GM12878 (cell line): ENCODE data around the gene STRA6. TPM values are rescaled to one million over a fixed set of nuclear protein-coding genes. Genes with fewer than 3 reads are reported as not detected.

ENCODE experiments used
- ATAC-seq: fragments of 200-7000 bp; cut with Tn5 transposase; 3 replicates; pipeline ENCODE4 v1.9.1; 2020; ENCODE audit warnings: mild to moderate bottlenecking, moderate library complexity
- BruUV-seq: library from RNA; stranded (reverse); fragments of 400-500 nt; replicated peaks from 2 replicates; lab custom pipeline; 2021; lab: Mats Ljungman, UMichigan
- CTCF ChIA-PET: fragments of 300-600 bp; sonication (Branson Sonifier 250); formaldehyde crosslinking; extraction: SDS; loops from one replicate; lab custom pipeline; 2021; ENCODE audit warnings: inconsistent platforms; lab: Yijun Ruan, JAX
- POLR2A ChIA-PET: fragments of 350-600 bp; formaldehyde crosslinking; extraction: SDS; loops from one replicate; lab custom pipeline; 2021; ENCODE audit warnings: inconsistent platforms; lab: Charles Lee
- RAD21 ChIA-PET: fragments of 300-600 bp; sonication (Branson Sonifier 250); formaldehyde crosslinking; loops from one replicate; lab custom pipeline; 2023; ENCODE audit warnings: antibody characterized with exemption; ENCODE audit not compliant: unreplicated experiment; lab: Charles Lee
- SMC1A ChIA-PET: fragments of 300-600 bp; sonication (Branson Sonifier 250); formaldehyde crosslinking; loops from one replicate; lab custom pipeline; 2023; ENCODE audit not compliant: unreplicated experiment, uncharacterized antibody; lab: Charles Lee
- DNase-seq: peaks from one replicate; pipeline ENCODE4 v3.0.0-alpha.2; 2011; ENCODE audit warnings: low read depth, low spot score
- FAIRE-seq: peaks from 3 replicates; lab custom pipeline; 2011; peaks lifted over from hg19 to GRCh38; lab: Jason Lieb, UNC
- H2AFZ ChIP-seq: 2 replicates; pipeline ENCODE4 v1.6.0; 2011; ENCODE audit warnings: low read depth, low read length, control low read depth; ENCODE audit not compliant: control insufficient read depth
- H3K27ac ChIP-seq: 2 replicates; pipeline ENCODE4 v1.5.1; 2011; ENCODE audit warnings: control low read depth; ENCODE audit not compliant: control insufficient read depth, insufficient read depth
- H3K27me3 ChIP-seq, 2 experiments: replicated peaks in 1 of 2; 2 replicates each; pipeline versions ENCODE4 v1.6.0 to v1.6.1; 2011; ENCODE audit warnings: low read length in 1 of 2; ENCODE audit not compliant: control insufficient read depth in 2 of 2, insufficient read depth in 2 of 2
- H3K36me3 ChIP-seq, 2 experiments: 2 replicates each; pipeline ENCODE4 v1.5.1; 2011; ENCODE audit warnings: low read length in 1 of 2; ENCODE audit not compliant: control insufficient read depth in 2 of 2, insufficient read depth in 2 of 2
- H3K4me1 ChIP-seq: 2 replicates; pipeline ENCODE4 v1.6.1; 2011; ENCODE audit warnings: mild to moderate bottlenecking, low read length, moderate library complexity, mixed read lengths; ENCODE audit not compliant: control insufficient read depth, insufficient read depth
- H3K4me2 ChIP-seq: 2 replicates; pipeline ENCODE4 v1.6.0; 2011; ENCODE audit warnings: control low read depth; ENCODE audit not compliant: control insufficient read depth, insufficient read depth
- H3K4me3 ChIP-seq: fragments of 200-600 bp; sonication (generic); 2 replicates; pipeline ENCODE4 v1.5.1; 2016
- H3K79me2 ChIP-seq: 2 replicates; pipeline ENCODE4 v1.6.0; 2011; ENCODE audit warnings: low read length; ENCODE audit not compliant: control insufficient read depth, insufficient read depth
- H3K9ac ChIP-seq: 2 replicates; pipeline ENCODE4 v1.8.0; 2011; ENCODE audit warnings: low read length, control low read depth, mixed read lengths; ENCODE audit not compliant: control insufficient read depth, insufficient read depth
- H3K9me3 ChIP-seq: replicated peaks from 3 replicates; pipeline ENCODE4 v1.5.1; 2011; ENCODE audit warnings: mild to moderate bottlenecking, low read length; ENCODE audit not compliant: control insufficient read depth, insufficient read depth
- H4K20me1 ChIP-seq: 2 replicates; pipeline ENCODE4 v1.6.0; 2011; ENCODE audit not compliant: control insufficient read depth, insufficient read depth
- FOXM1 ChIP-seq: IDR thresholded peaks from 2 replicates; pipeline ENCODE4 v1.6.1; 2012; ENCODE audit warnings: low read depth, mild to moderate bottlenecking, inconsistent platforms, low read length, moderate library complexity
- IKZF2 ChIP-seq, 2 experiments: fragments of 450-650 bp; IDR thresholded peaks; 2 replicates each; pipeline ENCODE4 v1.6.1; 2017; ENCODE audit warnings: mild to moderate bottlenecking in 2 of 2, moderate library complexity in 2 of 2
- NFIC ChIP-seq: IDR thresholded peaks from 2 replicates; pipeline ENCODE4 v1.6.1; 2012; ENCODE audit warnings: low read depth, mild to moderate bottlenecking, inconsistent platforms, low read length, moderate library complexity
- RBBP5 ChIP-seq: fragments of 200-600 bp; sonication (generic); conservative IDR thresholded peaks from 2 replicates; pipeline ENCODE4 v1.6.1; 2016
- WGBS: methylation state at CpG from one replicate; pipeline ENCODE4 v1.1.6; 2016; ENCODE audit warnings: low lambda C conversion rate; ENCODE audit not compliant: insufficient replicate concordance, insufficient coverage; ENCODE audit errors: missing lambda C conversion rate; 5-methylcytosine and 5-hydroxymethylcytosine counted together
- in situ Hi-C: fragments of 300-500 bp; cut with MboI; formaldehyde crosslinking; loops from 9 replicates; pipeline ENCODE4 v1.14.3; 2018; ENCODE audit warnings: mixed read lengths
- intact Hi-C: fragments of 100-400 bp; cut with micrococcal nuclease; formaldehyde crosslinking; loops from one replicate; pipeline ENCODE4 v1.14.2; 2022; ENCODE audit not compliant: unreplicated experiment
- polyA plus RNA-seq, 11 experiments: library from polyadenylated mRNA; depleted of rRNA in 4 of 11; unstranded in 6 of 11; stranded (reverse) in 5 of 11; fragments of >200 nt; fragmentation: Nextera tagmentation in 4 of 11; fragmentation: Illumina TruSeq in 1 of 11; extraction: Ambion mirVana in 4 of 11; extraction: Trizol in 1 of 11; gene quantifications; 1 replicate in 1 of 11; 2 replicates in 10 of 11; pipeline versions ENCODE4 v1.2.1 to v1.2.3, GENCODE V29; 2011 to 2016; ENCODE audit warnings: inconsistent platforms in 2 of 11, missing spikeins in 2 of 11, low read depth in 1 of 11
- total RNA-seq, 4 experiments: library from RNA; depleted of rRNA in 3 of 4; stranded (reverse); fragments of >200 nt in 3 of 4; fragmentation: Illumina TruSeq in 1 of 4; extraction: Trizol in 1 of 4; gene quantifications; 2 replicates each; pipeline versions ENCODE4 v1.2.1 to v1.2.3, GENCODE V29; 2013 to 2021
- TF ChIP-seq, protein P1 (sequence below): IDR thresholded peaks from 2 replicates; pipeline ENCODE4 v1.6.1; 2012; ENCODE audit warnings: improper control_type of control experiment, low read depth, low read length; ENCODE audit not compliant: insufficient replicate concordance
- TF ChIP-seq, protein P2 (sequence below): fragments of 450-650 bp; IDR thresholded peaks from 2 replicates; pipeline ENCODE4 v1.6.1; 2017; ENCODE audit warnings: mild to moderate bottlenecking, low read depth, inconsistent platforms; ENCODE audit not compliant: poor library complexity, severe bottlenecking
- TF ChIP-seq, protein P3 (sequence below): fragments of 450-650 bp; IDR thresholded peaks from 2 replicates; pipeline ENCODE4 v1.6.1; 2016; ENCODE audit warnings: mild to moderate bottlenecking, moderate library complexity, borderline replicate concordance
- TF ChIP-seq, protein P4 (sequence below): fragments of 450-650 bp; formaldehyde crosslinking; IDR thresholded peaks from 2 replicates; pipeline ENCODE4 v1.4.0; 2022; ENCODE audit warnings: mild to moderate bottlenecking, moderate library complexity

STRA6 gene
- total and polyA plus RNA-seq, 10 of the 15 experiments (the other 5 are each of a cell fraction or from before 2014, with no cell fraction given) = 0.31 to 10.8 (median 5.8) TPM

DNA sequence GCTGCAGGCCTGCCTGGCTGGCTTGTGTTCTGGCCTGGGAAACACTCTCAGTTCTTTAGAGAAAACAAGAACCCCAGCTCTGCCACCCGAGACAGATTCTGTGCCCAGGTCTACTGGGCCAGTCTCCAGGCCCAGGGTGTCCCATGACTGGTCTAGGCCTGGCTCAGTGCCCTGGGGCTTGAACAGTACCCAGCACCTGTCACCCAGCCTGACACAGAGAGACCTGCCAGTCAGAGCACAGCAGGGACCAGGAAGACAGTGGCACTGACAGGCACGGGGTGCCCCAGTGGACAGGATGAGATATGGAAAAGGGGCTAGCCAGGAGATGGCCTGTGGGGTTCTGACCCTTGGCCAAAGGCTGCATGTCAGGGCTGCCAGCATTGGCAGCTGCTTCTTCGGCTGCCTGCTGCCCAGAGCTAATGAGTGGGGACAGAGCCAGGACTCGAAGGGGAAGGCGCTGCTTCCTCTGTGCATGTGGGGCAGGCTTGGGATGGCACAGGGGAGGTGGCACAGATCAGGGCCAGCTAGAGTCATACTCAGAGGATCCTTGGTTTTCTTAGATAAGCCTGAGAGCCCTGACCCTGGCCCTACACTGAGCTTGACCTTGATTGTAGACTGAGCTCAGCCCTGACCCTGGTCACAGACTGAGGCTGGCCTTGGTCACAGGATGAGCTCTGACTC lies 48.7 kb upstream of the STRA6 start:
- ATAC-seq (no peak), FAIRE-seq (no peak), DNase-seq (no peak)
- in situ Hi-C loops (no loop called here), intact Hi-C loops (no loop called here)
- H3K27me3 ChIP-seq = no peaks in the 10 kb centered on the region
- H3K4me3 ChIP-seq = no peak overlapping the region
- no peaks in the 10 kb centered on the region for H4K20me1 ChIP-seq
- ChIA-PET RAD21 (no interaction called here), CTCF (no interaction called here), SMC1A (no interaction called here), POLR2A (no interaction called here)
- no peaks in the 10 kb centered on the region for H3K36me3 ChIP-seq
- no peaks in the 10 kb centered on the region for H3K79me2 ChIP-seq
- H2AFZ ChIP-seq = no peak overlapping the region
- H3K9ac ChIP-seq = no peak overlapping the region
- no peak overlapping the region for H3K4me2 ChIP-seq
- WGBS = 52% methylated on average over 5 of the region's 5 CpGs
- no peaks in the 10 kb centered on the region for H3K9me3 ChIP-seq
- no peaks in the 10 kb centered on the region for H3K4me1 ChIP-seq
- BruUV-seq = no TSS peak
- H3K27ac ChIP-seq = no peak overlapping the region
- TF ChIP-seq, protein P1, sequence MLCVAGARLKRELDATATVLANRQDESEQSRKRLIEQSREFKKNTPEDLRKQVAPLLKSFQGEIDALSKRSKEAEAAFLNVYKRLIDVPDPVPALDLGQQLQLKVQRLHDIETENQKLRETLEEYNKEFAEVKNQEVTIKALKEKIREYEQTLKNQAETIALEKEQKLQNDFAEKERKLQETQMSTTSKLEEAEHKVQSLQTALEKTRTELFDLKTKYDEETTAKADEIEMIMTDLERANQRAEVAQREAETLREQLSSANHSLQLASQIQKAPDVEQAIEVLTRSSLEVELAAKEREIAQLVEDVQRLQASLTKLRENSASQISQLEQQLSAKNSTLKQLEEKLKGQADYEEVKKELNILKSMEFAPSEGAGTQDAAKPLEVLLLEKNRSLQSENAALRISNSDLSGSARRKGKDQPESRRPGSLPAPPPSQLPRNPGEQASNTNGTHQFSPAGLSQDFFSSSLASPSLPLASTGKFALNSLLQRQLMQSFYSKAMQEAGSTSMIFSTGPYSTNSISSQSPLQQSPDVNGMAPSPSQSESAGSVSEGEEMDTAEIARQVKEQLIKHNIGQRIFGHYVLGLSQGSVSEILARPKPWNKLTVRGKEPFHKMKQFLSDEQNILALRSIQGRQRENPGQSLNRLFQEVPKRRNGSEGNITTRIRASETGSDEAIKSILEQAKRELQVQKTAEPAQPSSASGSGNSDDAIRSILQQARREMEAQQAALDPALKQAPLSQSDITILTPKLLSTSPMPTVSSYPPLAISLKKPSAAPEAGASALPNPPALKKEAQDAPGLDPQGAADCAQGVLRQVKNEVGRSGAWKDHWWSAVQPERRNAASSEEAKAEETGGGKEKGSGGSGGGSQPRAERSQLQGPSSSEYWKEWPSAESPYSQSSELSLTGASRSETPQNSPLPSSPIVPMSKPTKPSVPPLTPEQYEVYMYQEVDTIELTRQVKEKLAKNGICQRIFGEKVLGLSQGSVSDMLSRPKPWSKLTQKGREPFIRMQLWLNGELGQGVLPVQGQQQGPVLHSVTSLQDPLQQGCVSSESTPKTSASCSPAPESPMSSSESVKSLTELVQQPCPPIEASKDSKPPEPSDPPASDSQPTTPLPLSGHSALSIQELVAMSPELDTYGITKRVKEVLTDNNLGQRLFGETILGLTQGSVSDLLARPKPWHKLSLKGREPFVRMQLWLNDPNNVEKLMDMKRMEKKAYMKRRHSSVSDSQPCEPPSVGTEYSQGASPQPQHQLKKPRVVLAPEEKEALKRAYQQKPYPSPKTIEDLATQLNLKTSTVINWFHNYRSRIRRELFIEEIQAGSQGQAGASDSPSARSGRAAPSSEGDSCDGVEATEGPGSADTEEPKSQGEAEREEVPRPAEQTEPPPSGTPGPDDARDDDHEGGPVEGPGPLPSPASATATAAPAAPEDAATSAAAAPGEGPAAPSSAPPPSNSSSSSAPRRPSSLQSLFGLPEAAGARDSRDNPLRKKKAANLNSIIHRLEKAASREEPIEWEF = no peak
- TF ChIP-seq, protein P2, sequence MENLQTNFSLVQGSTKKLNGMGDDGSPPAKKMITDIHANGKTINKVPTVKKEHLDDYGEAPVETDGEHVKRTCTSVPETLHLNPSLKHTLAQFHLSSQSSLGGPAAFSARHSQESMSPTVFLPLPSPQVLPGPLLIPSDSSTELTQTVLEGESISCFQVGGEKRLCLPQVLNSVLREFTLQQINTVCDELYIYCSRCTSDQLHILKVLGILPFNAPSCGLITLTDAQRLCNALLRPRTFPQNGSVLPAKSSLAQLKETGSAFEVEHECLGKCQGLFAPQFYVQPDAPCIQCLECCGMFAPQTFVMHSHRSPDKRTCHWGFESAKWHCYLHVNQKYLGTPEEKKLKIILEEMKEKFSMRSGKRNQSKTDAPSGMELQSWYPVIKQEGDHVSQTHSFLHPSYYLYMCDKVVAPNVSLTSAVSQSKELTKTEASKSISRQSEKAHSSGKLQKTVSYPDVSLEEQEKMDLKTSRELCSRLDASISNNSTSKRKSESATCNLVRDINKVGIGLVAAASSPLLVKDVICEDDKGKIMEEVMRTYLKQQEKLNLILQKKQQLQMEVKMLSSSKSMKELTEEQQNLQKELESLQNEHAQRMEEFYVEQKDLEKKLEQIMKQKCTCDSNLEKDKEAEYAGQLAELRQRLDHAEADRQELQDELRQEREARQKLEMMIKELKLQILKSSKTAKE = no peak
- TF ChIP-seq, protein P3, sequence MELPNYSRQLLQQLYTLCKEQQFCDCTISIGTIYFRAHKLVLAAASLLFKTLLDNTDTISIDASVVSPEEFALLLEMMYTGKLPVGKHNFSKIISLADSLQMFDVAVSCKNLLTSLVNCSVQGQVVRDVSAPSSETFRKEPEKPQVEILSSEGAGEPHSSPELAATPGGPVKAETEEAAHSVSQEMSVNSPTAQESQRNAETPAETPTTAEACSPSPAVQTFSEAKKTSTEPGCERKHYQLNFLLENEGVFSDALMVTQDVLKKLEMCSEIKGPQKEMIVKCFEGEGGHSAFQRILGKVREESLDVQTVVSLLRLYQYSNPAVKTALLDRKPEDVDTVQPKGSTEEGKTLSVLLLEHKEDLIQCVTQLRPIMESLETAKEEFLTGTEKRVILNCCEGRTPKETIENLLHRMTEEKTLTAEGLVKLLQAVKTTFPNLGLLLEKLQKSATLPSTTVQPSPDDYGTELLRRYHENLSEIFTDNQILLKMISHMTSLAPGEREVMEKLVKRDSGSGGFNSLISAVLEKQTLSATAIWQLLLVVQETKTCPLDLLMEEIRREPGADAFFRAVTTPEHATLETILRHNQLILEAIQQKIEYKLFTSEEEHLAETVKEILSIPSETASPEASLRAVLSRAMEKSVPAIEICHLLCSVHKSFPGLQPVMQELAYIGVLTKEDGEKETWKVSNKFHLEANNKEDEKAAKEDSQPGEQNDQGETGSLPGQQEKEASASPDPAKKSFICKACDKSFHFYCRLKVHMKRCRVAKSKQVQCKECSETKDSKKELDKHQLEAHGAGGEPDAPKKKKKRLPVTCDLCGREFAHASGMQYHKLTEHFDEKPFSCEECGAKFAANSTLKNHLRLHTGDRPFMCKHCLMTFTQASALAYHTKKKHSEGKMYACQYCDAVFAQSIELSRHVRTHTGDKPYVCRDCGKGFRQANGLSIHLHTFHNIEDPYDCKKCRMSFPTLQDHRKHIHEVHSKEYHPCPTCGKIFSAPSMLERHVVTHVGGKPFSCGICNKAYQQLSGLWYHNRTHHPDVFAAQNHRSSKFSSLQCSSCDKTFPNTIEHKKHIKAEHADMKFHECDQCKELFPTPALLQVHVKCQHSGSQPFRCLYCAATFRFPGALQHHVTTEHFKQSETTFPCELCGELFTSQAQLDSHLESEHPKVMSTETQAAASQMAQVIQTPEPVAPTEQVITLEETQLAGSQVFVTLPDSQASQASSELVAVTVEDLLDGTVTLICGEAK = no peak
- TF ChIP-seq, protein P4, sequence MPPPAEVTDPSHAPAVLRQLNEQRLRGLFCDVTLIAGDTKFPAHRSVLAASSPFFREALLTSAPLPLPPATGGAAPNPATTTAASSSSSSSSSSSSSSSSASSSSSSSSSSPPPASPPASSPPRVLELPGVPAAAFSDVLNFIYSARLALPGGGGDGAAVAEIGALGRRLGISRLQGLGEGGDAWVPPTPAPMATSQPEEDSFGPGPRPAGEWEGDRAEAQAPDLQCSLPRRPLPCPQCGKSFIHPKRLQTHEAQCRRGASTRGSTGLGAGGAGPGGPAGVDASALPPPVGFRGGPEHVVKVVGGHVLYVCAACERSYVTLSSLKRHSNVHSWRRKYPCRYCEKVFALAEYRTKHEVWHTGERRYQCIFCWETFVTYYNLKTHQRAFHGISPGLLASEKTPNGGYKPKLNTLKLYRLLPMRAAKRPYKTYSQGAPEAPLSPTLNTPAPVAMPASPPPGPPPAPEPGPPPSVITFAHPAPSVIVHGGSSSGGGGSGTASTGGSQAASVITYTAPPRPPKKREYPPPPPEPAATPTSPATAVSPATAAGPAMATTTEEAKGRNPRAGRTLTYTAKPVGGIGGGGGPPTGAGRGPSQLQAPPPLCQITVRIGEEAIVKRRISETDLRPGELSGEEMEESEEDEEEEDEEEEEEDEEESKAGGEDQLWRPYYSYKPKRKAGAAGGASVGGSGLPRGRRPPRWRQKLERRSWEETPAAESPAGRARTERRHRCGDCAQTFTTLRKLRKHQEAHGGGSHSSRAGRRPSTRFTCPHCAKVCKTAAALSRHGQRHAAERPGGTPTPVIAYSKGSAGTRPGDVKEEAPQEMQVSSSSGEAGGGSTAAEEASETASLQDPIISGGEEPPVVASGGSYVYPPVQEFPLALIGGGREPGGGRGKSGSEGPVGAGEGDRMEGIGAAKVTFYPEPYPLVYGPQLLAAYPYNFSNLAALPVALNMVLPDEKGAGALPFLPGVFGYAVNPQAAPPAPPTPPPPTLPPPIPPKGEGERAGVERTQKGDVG (CRISPR knock-in tag) = no peak
- TF ChIP-seq IKZF2 (IDR thresholded peaks at IDR 0.05) (no peak), RBBP5 (no peak), FOXM1 (no peak), NFIC (no peak)
